ENCODE measurements around the gene TJP1.

The TJP1 gene

DNA sequence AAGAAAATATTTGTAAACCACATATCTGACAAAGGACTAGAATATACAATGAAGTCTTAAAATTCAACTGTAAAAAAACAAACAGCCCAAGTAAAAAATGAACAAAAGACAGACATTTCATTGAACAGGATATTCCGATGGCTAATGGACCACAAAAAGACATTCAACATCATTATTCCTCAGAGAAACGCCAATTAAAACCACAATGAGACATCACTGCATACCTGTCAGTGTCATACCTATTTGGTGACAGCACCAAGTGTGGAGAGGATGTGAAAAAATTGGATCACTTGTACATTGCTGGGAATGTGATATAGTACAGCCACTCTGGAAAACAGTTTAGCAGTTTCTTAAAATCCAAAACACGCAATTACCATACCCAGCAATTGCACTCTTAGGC is 29.9 kb upstream of the TJP1 start:
- no peak for TF ChIP-seq CTCF (IDR thresholded peaks at IDR 0.05; ENCODE audit: low read depth, low read length)
- DNase-seq (ENCODE audit: extremely low read depth, low read depth) = no peak

DNA sequence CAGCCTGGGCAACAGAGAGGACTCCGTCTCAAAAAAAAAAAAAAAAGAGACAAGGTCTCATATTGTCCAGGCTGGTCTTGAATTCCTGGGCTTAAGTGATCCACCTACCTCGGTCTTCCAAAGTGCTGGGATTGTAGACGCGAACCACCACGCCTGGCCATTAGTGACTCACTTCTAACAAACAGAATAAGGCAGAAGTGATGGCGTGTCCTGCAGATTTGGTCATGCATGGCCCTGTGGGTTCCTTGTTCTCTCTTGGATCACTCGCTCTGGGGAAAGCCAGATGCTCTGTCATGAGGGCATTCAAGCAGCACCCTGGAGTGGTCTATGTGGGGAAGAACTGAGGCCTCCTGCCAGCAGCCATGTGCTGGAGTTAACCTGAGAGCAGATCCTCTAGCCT is 27.4 kb upstream of the TJP1 start:
- DNase-seq (ENCODE audit: extremely low read depth, low read depth) = no peak
- TF ChIP-seq CTCF (IDR thresholded peaks at IDR 0.05; ENCODE audit: low read depth, low read length) = no peak

DNA sequence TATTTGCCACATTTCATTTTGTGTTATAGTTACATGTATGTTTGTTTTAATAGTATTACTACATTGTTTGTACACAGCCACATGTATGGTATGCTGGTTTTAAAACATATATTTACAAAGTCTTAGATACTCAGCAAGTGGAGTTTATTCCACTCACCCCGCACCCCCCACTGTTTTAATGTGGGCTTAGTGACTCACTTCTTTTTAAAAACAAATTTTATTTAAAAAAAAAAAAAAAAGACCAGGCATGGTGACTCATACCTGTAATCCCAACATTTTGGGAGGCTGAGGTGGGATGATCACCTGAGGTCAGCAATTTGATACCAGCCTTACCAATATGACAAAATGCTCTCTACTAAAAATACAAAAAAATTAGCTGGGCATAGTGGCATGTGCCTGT is 26.9 kb upstream of the TJP1 start:
- TF ChIP-seq CTCF (IDR thresholded peaks at IDR 0.05; ENCODE audit: low read depth, low read length) = no peak
- no peak for DNase-seq (ENCODE audit: extremely low read depth, low read depth)

- no peak for DNase-seq (ENCODE audit: extremely low read depth, low read depth)
- TF ChIP-seq CTCF (IDR thresholded peaks at IDR 0.05; ENCODE audit: low read depth, low read length) = no peak
Observed at GRCh38 chr15:29844290-29844903, 22.1 kb upstream of the TJP1 start.

DNA sequence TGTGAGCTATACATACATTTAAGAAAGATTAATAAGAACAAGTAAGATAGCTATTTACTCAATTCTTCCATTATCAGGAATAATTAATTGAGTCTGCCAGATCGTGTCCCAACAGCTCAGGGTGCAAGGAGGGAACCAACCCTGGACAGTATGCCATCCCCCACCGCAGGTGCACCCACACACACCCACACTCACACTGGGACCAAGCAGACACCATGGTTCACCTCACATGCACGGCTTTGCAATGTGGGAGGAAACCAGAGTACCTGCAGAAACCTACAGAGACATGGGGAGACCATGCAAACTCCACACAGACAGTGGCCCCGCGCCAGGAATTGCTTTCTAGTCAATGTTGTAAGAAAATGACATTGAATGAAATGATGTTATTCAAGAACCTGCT is 20.0 kb upstream of the TJP1 start:
- TF ChIP-seq CTCF (IDR thresholded peaks at IDR 0.05; ENCODE audit: low read depth, low read length) = no peak
- DNase-seq (ENCODE audit: extremely low read depth, low read depth) = no peak

- no peak for TF ChIP-seq CTCF (IDR thresholded peaks at IDR 0.05; ENCODE audit: low read depth, low read length)
- no peak for DNase-seq (ENCODE audit: extremely low read depth, low read depth)
Observed at GRCh38 chr15:29840926-29841325, 18.7 kb upstream of the TJP1 start.

DNA sequence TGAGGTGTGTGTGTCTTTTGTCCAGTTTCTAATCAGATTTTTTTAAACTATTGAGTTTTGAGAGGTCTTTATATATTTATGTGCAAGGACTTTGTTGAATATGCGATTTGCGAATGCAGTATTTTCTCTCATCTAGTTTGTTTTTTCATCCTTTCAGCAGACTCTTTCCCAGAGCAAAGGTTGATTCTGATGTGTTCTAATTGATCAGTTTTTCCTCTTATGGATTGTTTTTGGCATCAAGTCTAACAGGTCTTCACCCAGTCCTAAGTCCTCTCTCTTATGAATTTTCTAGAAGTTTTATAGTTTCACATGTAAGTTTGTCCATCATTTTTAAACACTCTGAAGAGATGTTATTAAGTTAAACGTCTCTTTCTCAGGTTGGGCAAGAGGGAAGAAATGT is 17.8 kb upstream of the TJP1 start:
- no peak for DNase-seq (ENCODE audit: extremely low read depth, low read depth)
- TF ChIP-seq CTCF (IDR thresholded peaks at IDR 0.05; ENCODE audit: low read depth, low read length) = no peak
